HepG2 (cell line): ENCODE results near the gene CAPN11. TPM values are rescaled to one million over a fixed set of nuclear protein-coding genes. Genes with fewer than 3 reads are reported as not detected.

Experiments used
- ATAC-seq: fragments of 200-7000 bp; cut with Tn5 transposase; 3 replicates; pipeline ENCODE4 v1.9.1; 2020; ENCODE audit warnings: mild to moderate bottlenecking, moderate library complexity
- BruUV-seq: library from RNA; stranded (reverse); fragments of 400-500 nt; replicated peaks from 2 replicates; lab custom pipeline; 2021; lab: Mats Ljungman, UMichigan
- CTCF ChIA-PET: fragments of 300-600 bp; formaldehyde crosslinking; extraction: SDS; loops from one replicate; lab custom pipeline; 2021; ENCODE audit warnings: low total read pairs, inconsistent platforms, low intra/inter-chr PET ratio; lab: Yijun Ruan, JAX
- POLR2A ChIA-PET: fragments of 350-600 bp; sonication (Branson Sonifier 250); formaldehyde crosslinking; loops from one replicate; lab custom pipeline; 2020; ENCODE audit warnings: antibody characterized with exemption, inconsistent platforms; lab: Yijun Ruan, JAX
- DNase-seq: peaks from one replicate; pipeline ENCODE4 v3.0.0-alpha.2; 2015; ENCODE audit warnings: low spot score
- FAIRE-seq: peaks from 3 replicates; lab custom pipeline; 2011; peaks lifted over from hg19 to GRCh38; lab: Jason Lieb, UNC
- H2AFZ ChIP-seq: one replicate; pipeline ENCODE4 v1.6.1; 2011; ENCODE audit warnings: low read length, inconsistent platforms
- H3K27ac ChIP-seq: fragments of 300-600 bp; 3 replicates; pipeline ENCODE4 v1.8.0; 2011; ENCODE audit warnings: mixed run types, mild to moderate bottlenecking, mixed read lengths, low read length, inconsistent platforms; ENCODE audit not compliant: insufficient read depth; ENCODE audit errors: extremely low read length
- H3K27me3 ChIP-seq, 2 experiments: fragments of 200-600 bp in 1 of 2; 2 replicates in 1 of 2; 3 replicates in 1 of 2; pipeline versions ENCODE4 v1.6.0 to v1.8.0; 2011; ENCODE audit warnings: low read length in 2 of 2, mild to moderate bottlenecking in 2 of 2, moderate library complexity in 2 of 2, inconsistent platforms in 1 of 2; ENCODE audit not compliant: insufficient read depth in 2 of 2, control insufficient read depth in 1 of 2
- H3K36me3 ChIP-seq, 2 experiments: fragments of 200-600 bp in 1 of 2; replicated peaks in 1 of 2; 2 replicates in 1 of 2; 3 replicates in 1 of 2; pipeline versions ENCODE4 v1.5.1 to v1.8.0; 2011; ENCODE audit warnings: low read length in 2 of 2, inconsistent platforms in 1 of 2; ENCODE audit not compliant: insufficient read depth in 2 of 2, control insufficient read depth in 1 of 2
- H3K4me1 ChIP-seq: 2 replicates; pipeline ENCODE4 v1.5.1; 2012; ENCODE audit warnings: low read length, inconsistent platforms; ENCODE audit not compliant: insufficient read depth
- H3K4me2 ChIP-seq: 2 replicates; pipeline ENCODE4 v1.6.0; 2011; ENCODE audit warnings: low read depth, low read length, inconsistent platforms
- H3K4me3 ChIP-seq, 3 experiments: fragments of 200-600 bp in 1 of 3; sonication (generic), shearing (Covaris generic) in 1 of 3; replicated peaks in 1 of 3; 2 replicates each; pipeline ENCODE4 v1.5.1; 2011 to 2016; ENCODE audit warnings: low read length in 3 of 3, inconsistent platforms in 2 of 3, low read depth in 2 of 3, mild to moderate bottlenecking in 2 of 3, control low read depth in 1 of 3, mixed read lengths in 1 of 3; ENCODE audit not compliant: insufficient read depth in 1 of 3
- H3K79me2 ChIP-seq: one replicate; pipeline ENCODE4 v1.6.1; 2011; ENCODE audit warnings: low read length, inconsistent platforms; ENCODE audit not compliant: insufficient read depth
- H3K9ac ChIP-seq: 2 replicates; pipeline ENCODE4 v1.6.0; 2011; ENCODE audit warnings: mild to moderate bottlenecking, low read depth, low read length, inconsistent platforms; ENCODE audit not compliant: insufficient read depth
- H3K9me3 ChIP-seq: 2 replicates; pipeline ENCODE4 v1.5.1; 2012; ENCODE audit warnings: mild to moderate bottlenecking, low read length
- H4K20me1 ChIP-seq: 2 replicates; pipeline ENCODE4 v1.6.0; 2011; ENCODE audit warnings: inconsistent platforms, mild to moderate bottlenecking, low read length, moderate library complexity; ENCODE audit not compliant: insufficient read depth
- CBX2 ChIP-seq, 2 experiments: fragments of 200-600 bp in 1 of 2; sonication (generic); formaldehyde crosslinking in 1 of 2; IDR thresholded peaks; 2 replicates each; pipeline versions ENCODE4 v1.7.0 to v1.8.1; 2018 to 2022; ENCODE audit warnings: low read depth in 2 of 2, low read length in 1 of 2, mild to moderate bottlenecking in 1 of 2, missing genetic modification reagents in 1 of 2
- CEBPG ChIP-seq: IDR thresholded peaks from 2 replicates; pipeline ENCODE4 v1.6.1; 2016
- EEA1 ChIP-seq: sonication (generic); formaldehyde crosslinking; IDR thresholded peaks from 2 replicates; pipeline ENCODE4 v1.5.1; 2020; ENCODE audit warnings: mild to moderate bottlenecking, missing genetic modification reagents, borderline replicate concordance
- HNF4G ChIP-seq, 2 experiments: sonication (generic) in 1 of 2; formaldehyde crosslinking in 1 of 2; IDR thresholded peaks; 2 replicates each; pipeline versions ENCODE4 v1.4.0 to v1.6.1; 2011 to 2020; ENCODE audit warnings: borderline replicate concordance in 2 of 2, low read depth in 2 of 2, mild to moderate bottlenecking in 2 of 2, low read length in 1 of 2, missing genetic modification reagents in 1 of 2, moderate library complexity in 1 of 2
- NR1H2 ChIP-seq: sonication (generic); formaldehyde crosslinking; IDR thresholded peaks from 2 replicates; pipeline ENCODE4 v1.8.1; 2022; ENCODE audit warnings: low read depth, missing genetic modification reagents, borderline replicate concordance
- WGBS: methylation state at CpG from one replicate; pipeline ENCODE4 v1.1.6; 2017; ENCODE audit warnings: low lambda C conversion rate; 5-methylcytosine and 5-hydroxymethylcytosine counted together
- in situ Hi-C: cut with HindIII; loops from 2 replicates; pipeline ENCODE4 v1.10.0; 2017; ENCODE audit warnings: low pct_unique_long_range_greater_than_20kb; ENCODE audit not compliant: extremely low pct_ligation_motif_present
- intact Hi-C: fragments of 100-400 bp; cut with micrococcal nuclease; formaldehyde crosslinking; loops from one replicate; pipeline ENCODE4 v1.10.0; 2022; ENCODE audit not compliant: unreplicated experiment
- polyA plus RNA-seq, 8 experiments: library from polyadenylated mRNA; depleted of rRNA in 3 of 8; stranded (reverse) in 7 of 8; unstranded in 1 of 8; fragments of >200 nt; fragmentation: Illumina TruSeq in 4 of 8; extraction: Trizol in 4 of 8; gene quantifications; 2 replicates each; pipeline versions ENCODE4 v1.2.1 to v1.2.3, GENCODE V29; 2011 to 2016; ENCODE audit warnings: low read depth in 4 of 8, missing spikeins in 1 of 8, mixed read lengths in 1 of 8; ENCODE audit not compliant: insufficient read depth in 1 of 8
- total RNA-seq, 5 experiments: library from RNA; depleted of rRNA; stranded (reverse); fragments of >200 nt; fragmentation: Illumina TruSeq; extraction: Trizol; gene quantifications; 2 replicates each; pipeline ENCODE4 v1.2.3, GENCODE V29; 2016; ENCODE audit warnings: low read depth in 1 of 5
- TF ChIP-seq, protein P1 (sequence below): sonication (generic); formaldehyde crosslinking; IDR thresholded peaks from 2 replicates; pipeline ENCODE4 v1.4.0; 2020; ENCODE audit warnings: mild to moderate bottlenecking, missing genetic modification reagents
- TF ChIP-seq, protein P2 (sequence below): sonication (generic); formaldehyde crosslinking; IDR thresholded peaks from 2 replicates; pipeline ENCODE4 v1.4.0; 2020; ENCODE audit warnings: missing genetic modification reagents
- TF ChIP-seq, protein P3 (sequence below): sonication (generic); formaldehyde crosslinking; IDR thresholded peaks from 2 replicates; pipeline ENCODE4 v1.4.0; 2020; ENCODE audit warnings: missing genetic modification reagents

The CAPN11 gene
- total and polyA plus RNA-seq, 2 of the 13 experiments (the other 11 are each of a cell fraction or from before 2014, with no cell fraction given), result 0.07 to 0.11 TPM

DNA sequence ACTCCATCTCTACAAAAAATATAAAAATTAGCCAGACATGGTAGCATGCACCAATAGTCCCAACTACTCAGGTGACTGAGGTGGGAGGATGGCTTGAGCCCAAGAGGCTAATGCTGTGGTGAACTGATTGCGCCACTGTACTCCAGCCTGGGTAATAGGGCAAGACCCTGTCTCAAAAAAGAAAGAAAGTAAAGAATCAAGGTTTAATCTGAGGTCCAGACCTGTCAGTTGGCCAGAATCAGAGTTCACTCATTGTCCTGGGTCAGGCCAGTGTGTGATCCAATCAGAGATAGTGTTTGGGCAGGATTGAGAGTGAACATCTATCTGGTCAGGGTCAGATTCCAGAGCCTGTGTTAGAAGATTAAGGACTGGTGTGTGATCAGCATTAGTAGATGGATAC, 15.8 kb upstream of the CAPN11 start:
- intact Hi-C loops (loop anchor here (5.0 kb wide), 1 partner anchor 41 kb away; no protein-coding TSS in a partner anchor), in situ Hi-C loops (no loop called here)
- H3K27me3 ChIP-seq, result no peaks in the 10 kb centered on the region
- ATAC-seq, result peak; percentile 87
- H3K4me3 ChIP-seq, result no peak overlapping the region
- peaks cover 24 to 64% of the 10 kb centered on the region in 2 experiments; a peak in 4 of 5 replicates for H3K36me3 ChIP-seq
- peak; percentile 93 for FAIRE-seq
- no peaks in the 10 kb centered on the region for H3K79me2 ChIP-seq
- WGBS, result 90% methylated on average over 1 of the region's 1 CpG
- no peaks in the 10 kb centered on the region for H3K9me3 ChIP-seq
- H4K20me1 ChIP-seq, result no peaks in the 10 kb centered on the region
- peaks cover 28% of the 10 kb centered on the region for H3K4me1 ChIP-seq
- H3K9ac ChIP-seq, result no peak overlapping the region
- no peak overlapping the region for H2AFZ ChIP-seq
- POLR2A ChIA-PET, result no interaction called here
- TSS peak; percentile 19 for BruUV-seq
- DNase-seq, result peak; percentile 55
- CTCF ChIA-PET, result no interaction called here
- H3K4me2 ChIP-seq, result no peak overlapping the region
- H3K27ac ChIP-seq, result peak overlapping the region; percentile 7
- TF ChIP-seq EEA1 (CRISPR knock-in tag) (no peak), CEBPG (CRISPR knock-in tag) (peak; percentile 83), HNF4G (IDR thresholded peaks at IDR 0.05; ENCODE audit: borderline replicate concordance, low read depth, low read length) (peak; percentile 58; the same call in 1 of the 2 replicates), HNF4G (CRISPR knock-in tag; IDR thresholded peaks at IDR 0.05; ENCODE audit: borderline replicate concordance, low read depth) (no peak), CBX2 (IDR thresholded peaks at IDR 0.05; ENCODE audit: low read depth, low read length) (no peak), CBX2 (CRISPR knock-in tag; IDR thresholded peaks at IDR 0.05; ENCODE audit: low read depth) (no peak), NR1H2 (CRISPR knock-in tag) (no peak)
- TF ChIP-seq, protein P1, sequence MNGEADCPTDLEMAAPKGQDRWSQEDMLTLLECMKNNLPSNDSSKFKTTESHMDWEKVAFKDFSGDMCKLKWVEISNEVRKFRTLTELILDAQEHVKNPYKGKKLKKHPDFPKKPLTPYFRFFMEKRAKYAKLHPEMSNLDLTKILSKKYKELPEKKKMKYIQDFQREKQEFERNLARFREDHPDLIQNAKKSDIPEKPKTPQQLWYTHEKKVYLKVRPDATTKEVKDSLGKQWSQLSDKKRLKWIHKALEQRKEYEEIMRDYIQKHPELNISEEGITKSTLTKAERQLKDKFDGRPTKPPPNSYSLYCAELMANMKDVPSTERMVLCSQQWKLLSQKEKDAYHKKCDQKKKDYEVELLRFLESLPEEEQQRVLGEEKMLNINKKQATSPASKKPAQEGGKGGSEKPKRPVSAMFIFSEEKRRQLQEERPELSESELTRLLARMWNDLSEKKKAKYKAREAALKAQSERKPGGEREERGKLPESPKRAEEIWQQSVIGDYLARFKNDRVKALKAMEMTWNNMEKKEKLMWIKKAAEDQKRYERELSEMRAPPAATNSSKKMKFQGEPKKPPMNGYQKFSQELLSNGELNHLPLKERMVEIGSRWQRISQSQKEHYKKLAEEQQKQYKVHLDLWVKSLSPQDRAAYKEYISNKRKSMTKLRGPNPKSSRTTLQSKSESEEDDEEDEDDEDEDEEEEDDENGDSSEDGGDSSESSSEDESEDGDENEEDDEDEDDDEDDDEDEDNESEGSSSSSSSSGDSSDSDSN (CRISPR knock-in tag), result peak; percentile 18; the same call in 1 of the 2 replicates
- TF ChIP-seq, protein P2, sequence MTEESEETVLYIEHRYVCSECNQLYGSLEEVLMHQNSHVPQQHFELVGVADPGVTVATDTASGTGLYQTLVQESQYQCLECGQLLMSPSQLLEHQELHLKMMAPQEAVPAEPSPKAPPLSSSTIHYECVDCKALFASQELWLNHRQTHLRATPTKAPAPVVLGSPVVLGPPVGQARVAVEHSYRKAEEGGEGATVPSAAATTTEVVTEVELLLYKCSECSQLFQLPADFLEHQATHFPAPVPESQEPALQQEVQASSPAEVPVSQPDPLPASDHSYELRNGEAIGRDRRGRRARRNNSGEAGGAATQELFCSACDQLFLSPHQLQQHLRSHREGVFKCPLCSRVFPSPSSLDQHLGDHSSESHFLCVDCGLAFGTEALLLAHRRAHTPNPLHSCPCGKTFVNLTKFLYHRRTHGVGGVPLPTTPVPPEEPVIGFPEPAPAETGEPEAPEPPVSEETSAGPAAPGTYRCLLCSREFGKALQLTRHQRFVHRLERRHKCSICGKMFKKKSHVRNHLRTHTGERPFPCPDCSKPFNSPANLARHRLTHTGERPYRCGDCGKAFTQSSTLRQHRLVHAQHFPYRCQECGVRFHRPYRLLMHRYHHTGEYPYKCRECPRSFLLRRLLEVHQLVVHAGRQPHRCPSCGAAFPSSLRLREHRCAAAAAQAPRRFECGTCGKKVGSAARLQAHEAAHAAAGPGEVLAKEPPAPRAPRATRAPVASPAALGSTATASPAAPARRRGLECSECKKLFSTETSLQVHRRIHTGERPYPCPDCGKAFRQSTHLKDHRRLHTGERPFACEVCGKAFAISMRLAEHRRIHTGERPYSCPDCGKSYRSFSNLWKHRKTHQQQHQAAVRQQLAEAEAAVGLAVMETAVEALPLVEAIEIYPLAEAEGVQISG (CRISPR knock-in tag), result peak; percentile 23; the same call in 1 of the 2 replicates
- TF ChIP-seq, protein P3, sequence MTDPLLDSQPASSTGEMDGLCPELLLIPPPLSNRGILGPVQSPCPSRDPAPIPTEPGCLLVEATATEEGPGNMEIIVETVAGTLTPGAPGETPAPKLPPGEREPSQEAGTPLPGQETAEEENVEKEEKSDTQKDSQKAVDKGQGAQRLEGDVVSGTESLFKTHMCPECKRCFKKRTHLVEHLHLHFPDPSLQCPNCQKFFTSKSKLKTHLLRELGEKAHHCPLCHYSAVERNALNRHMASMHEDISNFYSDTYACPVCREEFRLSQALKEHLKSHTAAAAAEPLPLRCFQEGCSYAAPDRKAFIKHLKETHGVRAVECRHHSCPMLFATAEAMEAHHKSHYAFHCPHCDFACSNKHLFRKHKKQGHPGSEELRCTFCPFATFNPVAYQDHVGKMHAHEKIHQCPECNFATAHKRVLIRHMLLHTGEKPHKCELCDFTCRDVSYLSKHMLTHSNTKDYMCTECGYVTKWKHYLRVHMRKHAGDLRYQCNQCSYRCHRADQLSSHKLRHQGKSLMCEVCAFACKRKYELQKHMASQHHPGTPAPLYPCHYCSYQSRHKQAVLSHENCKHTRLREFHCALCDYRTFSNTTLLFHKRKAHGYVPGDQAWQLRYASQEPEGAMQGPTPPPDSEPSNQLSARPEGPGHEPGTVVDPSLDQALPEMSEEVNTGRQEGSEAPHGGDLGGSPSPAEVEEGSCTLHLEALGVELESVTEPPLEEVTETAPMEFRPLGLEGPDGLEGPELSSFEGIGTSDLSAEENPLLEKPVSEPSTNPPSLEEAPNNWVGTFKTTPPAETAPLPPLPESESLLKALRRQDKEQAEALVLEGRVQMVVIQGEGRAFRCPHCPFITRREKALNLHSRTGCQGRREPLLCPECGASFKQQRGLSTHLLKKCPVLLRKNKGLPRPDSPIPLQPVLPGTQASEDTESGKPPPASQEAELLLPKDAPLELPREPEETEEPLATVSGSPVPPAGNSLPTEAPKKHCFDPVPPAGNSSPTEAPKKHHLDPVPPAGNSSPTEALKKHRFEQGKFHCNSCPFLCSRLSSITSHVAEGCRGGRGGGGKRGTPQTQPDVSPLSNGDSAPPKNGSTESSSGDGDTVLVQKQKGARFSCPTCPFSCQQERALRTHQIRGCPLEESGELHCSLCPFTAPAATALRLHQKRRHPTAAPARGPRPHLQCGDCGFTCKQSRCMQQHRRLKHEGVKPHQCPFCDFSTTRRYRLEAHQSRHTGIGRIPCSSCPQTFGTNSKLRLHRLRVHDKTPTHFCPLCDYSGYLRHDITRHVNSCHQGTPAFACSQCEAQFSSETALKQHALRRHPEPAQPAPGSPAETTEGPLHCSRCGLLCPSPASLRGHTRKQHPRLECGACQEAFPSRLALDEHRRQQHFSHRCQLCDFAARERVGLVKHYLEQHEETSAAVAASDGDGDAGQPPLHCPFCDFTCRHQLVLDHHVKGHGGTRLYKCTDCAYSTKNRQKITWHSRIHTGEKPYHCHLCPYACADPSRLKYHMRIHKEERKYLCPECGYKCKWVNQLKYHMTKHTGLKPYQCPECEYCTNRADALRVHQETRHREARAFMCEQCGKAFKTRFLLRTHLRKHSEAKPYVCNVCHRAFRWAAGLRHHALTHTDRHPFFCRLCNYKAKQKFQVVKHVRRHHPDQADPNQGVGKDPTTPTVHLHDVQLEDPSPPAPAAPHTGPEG, result no peak
